Fibroblast of lung (primary cell): Measurements from ENCODE around the gene BTBD1. TPM values are rescaled to one million over a fixed set of nuclear protein-coding genes. Genes with fewer than 3 reads are reported as not detected.

Experiments used
- DNase-seq, 2 donors: peaks; one replicate each; pipeline versions ENCODE4 v3.0.0 to v3.0.0-alpha.2; 2010; ENCODE audit warnings: low read depth in 2 of 2
- H2AFZ ChIP-seq: 2 replicates; pipeline ENCODE4 v1.5.1; 2012; ENCODE audit warnings: low read length, control low read depth, inconsistent platforms
- H3K27ac ChIP-seq: 2 replicates; pipeline ENCODE4 v1.5.1; 2011; ENCODE audit warnings: low read length, control low read depth; ENCODE audit not compliant: insufficient read depth
- H3K27me3 ChIP-seq: 2 replicates; pipeline ENCODE4 v1.5.1; 2011; ENCODE audit warnings: mild to moderate bottlenecking, low read length; ENCODE audit not compliant: control insufficient read depth, insufficient read depth
- H3K36me3 ChIP-seq: 2 replicates; pipeline ENCODE4 v1.5.1; 2011; ENCODE audit warnings: low read length; ENCODE audit not compliant: control insufficient read depth, insufficient read depth
- H3K4me1 ChIP-seq: 2 replicates; pipeline ENCODE4 v1.5.1; 2011; ENCODE audit warnings: low read length; ENCODE audit not compliant: control insufficient read depth, insufficient read depth; ENCODE audit errors: extremely low read depth
- H3K4me2 ChIP-seq: 2 replicates; pipeline ENCODE4 v1.5.1; 2011; ENCODE audit warnings: low read length, control low read depth; ENCODE audit not compliant: insufficient read depth; ENCODE audit errors: extremely low read depth
- H3K4me3 ChIP-seq, 4 experiments: fragments of 200-600 bp in 1 of 4; sonication (generic) in 1 of 4; replicated peaks in 1 of 4; 2 replicates each; pipeline ENCODE4 v1.5.1; 2011 to 2016; ENCODE audit warnings: low read length in 4 of 4, low read depth in 3 of 4, mild to moderate bottlenecking in 3 of 4, control low read depth in 2 of 4, inconsistent platforms in 1 of 4, mixed read lengths in 1 of 4; ENCODE audit not compliant: insufficient read depth in 1 of 4; ENCODE audit errors: control extremely low read depth in 1 of 4
- H3K79me2 ChIP-seq: 2 replicates; pipeline ENCODE4 v1.5.1; 2012; ENCODE audit warnings: mild to moderate bottlenecking, low read length, inconsistent platforms; ENCODE audit not compliant: control insufficient read depth, insufficient read depth
- H3K9ac ChIP-seq: 2 replicates; pipeline ENCODE4 v1.5.1; 2011; ENCODE audit warnings: mild to moderate bottlenecking, low read length, control low read depth; ENCODE audit not compliant: insufficient read depth
- H3K9me3 ChIP-seq: 2 replicates; pipeline ENCODE4 v1.5.1; 2012; ENCODE audit warnings: low read depth, low read length; ENCODE audit not compliant: control insufficient read depth, insufficient read depth
- H4K20me1 ChIP-seq: 2 replicates; pipeline ENCODE4 v1.5.1; 2011; ENCODE audit warnings: low read length; ENCODE audit not compliant: control insufficient read depth, insufficient read depth; ENCODE audit errors: extremely low read depth
- EZH2 ChIP-seq: IDR thresholded peaks from 2 replicates; pipeline ENCODE4 v1.5.1; 2012; ENCODE audit warnings: low read length, control low read depth, mild to moderate bottlenecking; ENCODE audit errors: missing control alignments
- polyA plus RNA-seq, 2 donors: library from polyadenylated mRNA; depleted of rRNA in 1 of 2; stranded (reverse) in 1 of 2; unstranded in 1 of 2; fragments of >200 nt; gene quantifications; 2 replicates each; pipeline ENCODE4 v1.2.1, GENCODE V29; 2011 to 2012; ENCODE audit warnings: missing spikeins in 1 of 2
- total RNA-seq: library from RNA; depleted of rRNA; stranded (reverse); fragments of >200 nt; gene quantifications from 2 replicates; pipeline ENCODE4 v1.2.1, GENCODE V29; 2014
- TF ChIP-seq, protein P1 (sequence below), 2 donors: IDR thresholded peaks in 1 of 2; conservative IDR thresholded peaks in 1 of 2; 1 replicate in 1 of 2; 2 replicates in 1 of 2; pipeline ENCODE4 v1.5.1; 2011 to 2012; ENCODE audit warnings: low read length in 2 of 2, control low read depth in 1 of 2, inconsistent platforms in 1 of 2, low read depth in 1 of 2, mild to moderate bottlenecking in 1 of 2

Gene BTBD1
- total and polyA plus RNA-seq, 2 donors (not counting 1 experiment from before 2014, with no cell fraction given): 84.0 to 105 TPM

DNA sequence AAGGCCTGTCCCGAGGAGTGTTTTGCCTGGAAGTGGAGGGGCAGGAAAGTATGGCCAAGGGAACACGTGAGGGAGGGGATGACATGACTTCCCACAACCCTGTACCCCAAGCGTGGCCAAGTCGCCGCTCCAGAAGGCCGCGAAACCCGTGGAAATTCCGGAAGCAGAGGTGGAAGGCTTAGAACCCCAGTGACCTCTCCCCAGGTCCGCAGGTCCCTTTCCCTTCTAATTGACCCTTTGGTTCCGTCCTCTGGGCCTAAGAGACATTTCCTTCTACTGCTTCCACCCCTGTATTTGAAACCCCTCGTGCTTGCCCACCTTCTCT lies 548 bp upstream of the BTBD1 start:
- Histone ChIP-seq H3K27me3 (no peaks in the 10 kb centered on the region), H3K4me2 (no peak overlapping the region), H3K4me1 (peaks cover 3% of the 10 kb centered on the region), H3K9ac (no peak overlapping the region), H3K4me3 (peak overlapping the region in 2 of 4 experiments; percentile 51 to 87), H3K36me3 (peaks cover under 1% of the 10 kb centered on the region), H3K79me2 (peaks cover 42% of the 10 kb centered on the region), H3K27ac (peak overlapping the region; percentile 91), H3K9me3 (no peaks in the 10 kb centered on the region), H4K20me1 (peaks cover 5% of the 10 kb centered on the region), H2AFZ (peak overlapping the region; percentile 72)
- DNase-seq: no peak
- no peak for TF ChIP-seq EZH2
- TF ChIP-seq, protein P1, sequence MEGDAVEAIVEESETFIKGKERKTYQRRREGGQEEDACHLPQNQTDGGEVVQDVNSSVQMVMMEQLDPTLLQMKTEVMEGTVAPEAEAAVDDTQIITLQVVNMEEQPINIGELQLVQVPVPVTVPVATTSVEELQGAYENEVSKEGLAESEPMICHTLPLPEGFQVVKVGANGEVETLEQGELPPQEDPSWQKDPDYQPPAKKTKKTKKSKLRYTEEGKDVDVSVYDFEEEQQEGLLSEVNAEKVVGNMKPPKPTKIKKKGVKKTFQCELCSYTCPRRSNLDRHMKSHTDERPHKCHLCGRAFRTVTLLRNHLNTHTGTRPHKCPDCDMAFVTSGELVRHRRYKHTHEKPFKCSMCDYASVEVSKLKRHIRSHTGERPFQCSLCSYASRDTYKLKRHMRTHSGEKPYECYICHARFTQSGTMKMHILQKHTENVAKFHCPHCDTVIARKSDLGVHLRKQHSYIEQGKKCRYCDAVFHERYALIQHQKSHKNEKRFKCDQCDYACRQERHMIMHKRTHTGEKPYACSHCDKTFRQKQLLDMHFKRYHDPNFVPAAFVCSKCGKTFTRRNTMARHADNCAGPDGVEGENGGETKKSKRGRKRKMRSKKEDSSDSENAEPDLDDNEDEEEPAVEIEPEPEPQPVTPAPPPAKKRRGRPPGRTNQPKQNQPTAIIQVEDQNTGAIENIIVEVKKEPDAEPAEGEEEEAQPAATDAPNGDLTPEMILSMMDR (conservative IDR thresholded peaks at IDR 0.05 in 1 of 2, IDR thresholded peaks at IDR 0.05 in 1 of 2; ENCODE audit: low read depth in 1 of 2, low read length in 2 of 2): no peak

- Histone ChIP-seq H3K9ac (peak overlapping the region; percentile 97), H3K79me2 (peaks cover 56% of the 10 kb centered on the region), H4K20me1 (peaks cover 5% of the 10 kb centered on the region), H2AFZ (peak overlapping the region; percentile 51), H3K4me3 (peak overlapping the region; percentile 87 to 95 (median 92)), H3K4me2 (peak overlapping the region; percentile 97), H3K36me3 (peaks cover 1% of the 10 kb centered on the region), H3K9me3 (no peaks in the 10 kb centered on the region), H3K27me3 (no peaks in the 10 kb centered on the region), H3K27ac (peak overlapping the region; percentile 91), H3K4me1 (peaks cover 3% of the 10 kb centered on the region)
- TF ChIP-seq, protein P1 (conservative IDR thresholded peaks at IDR 0.05 in 1 of 2, IDR thresholded peaks at IDR 0.05 in 1 of 2; ENCODE audit: low read depth in 1 of 2, low read length in 2 of 2): no peak
- no peak for TF ChIP-seq EZH2
- no peak for DNase-seq
Observed at GRCh38 chr15:83066034-83066733, 868 bp downstream of the BTBD1 start.

DNA sequence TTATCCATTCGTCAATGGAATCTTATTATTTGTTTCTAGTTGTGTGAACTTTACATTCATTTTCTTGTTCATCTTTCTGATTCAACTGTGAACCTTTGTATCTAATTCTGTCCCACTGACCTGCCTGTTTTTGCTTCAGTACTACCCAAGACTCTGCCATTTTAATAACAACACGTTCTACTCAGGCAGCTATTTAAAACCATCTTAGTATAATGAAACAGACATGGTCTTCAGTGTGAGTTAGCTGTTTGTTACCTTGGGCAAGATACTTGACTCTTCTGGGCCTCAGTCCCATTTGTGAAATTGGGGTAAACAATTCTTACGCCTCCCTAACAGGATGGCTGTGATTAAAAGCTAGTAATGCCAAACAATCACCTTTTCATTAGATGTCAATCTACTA lies 1.6 kb downstream of the BTBD1 start:
- Histone ChIP-seq H4K20me1 (peaks cover 5% of the 10 kb centered on the region), H3K9ac (no peak overlapping the region), H3K4me1 (peaks cover 3% of the 10 kb centered on the region), H3K27me3 (no peaks in the 10 kb centered on the region), H3K36me3 (peaks cover 1% of the 10 kb centered on the region), H3K9me3 (no peaks in the 10 kb centered on the region), H3K79me2 (peaks cover 62% of the 10 kb centered on the region), H3K4me2 (peak overlapping the region; percentile 97), H2AFZ (no peak overlapping the region), H3K4me3 (peak overlapping the region; percentile 87 to 95 (median 92)), H3K27ac (no peak overlapping the region)
- DNase-seq: no peak
- no peak for TF ChIP-seq EZH2
- TF ChIP-seq, protein P1 (conservative IDR thresholded peaks at IDR 0.05 in 1 of 2, IDR thresholded peaks at IDR 0.05 in 1 of 2; ENCODE audit: low read depth in 1 of 2, low read length in 2 of 2): no peak
